GM19395 (cell line): ENCODE results near the gene METTL26.

Source experiments
- ATAC-seq: cut with Tn5 transposase; IDR thresholded peaks from one replicate; pipeline ENCODE4 v1.9.1; 2021; ENCODE audit warnings: mild to moderate bottlenecking, moderate library complexity; ENCODE audit not compliant: unreplicated experiment

METTL26 gene

DNA sequence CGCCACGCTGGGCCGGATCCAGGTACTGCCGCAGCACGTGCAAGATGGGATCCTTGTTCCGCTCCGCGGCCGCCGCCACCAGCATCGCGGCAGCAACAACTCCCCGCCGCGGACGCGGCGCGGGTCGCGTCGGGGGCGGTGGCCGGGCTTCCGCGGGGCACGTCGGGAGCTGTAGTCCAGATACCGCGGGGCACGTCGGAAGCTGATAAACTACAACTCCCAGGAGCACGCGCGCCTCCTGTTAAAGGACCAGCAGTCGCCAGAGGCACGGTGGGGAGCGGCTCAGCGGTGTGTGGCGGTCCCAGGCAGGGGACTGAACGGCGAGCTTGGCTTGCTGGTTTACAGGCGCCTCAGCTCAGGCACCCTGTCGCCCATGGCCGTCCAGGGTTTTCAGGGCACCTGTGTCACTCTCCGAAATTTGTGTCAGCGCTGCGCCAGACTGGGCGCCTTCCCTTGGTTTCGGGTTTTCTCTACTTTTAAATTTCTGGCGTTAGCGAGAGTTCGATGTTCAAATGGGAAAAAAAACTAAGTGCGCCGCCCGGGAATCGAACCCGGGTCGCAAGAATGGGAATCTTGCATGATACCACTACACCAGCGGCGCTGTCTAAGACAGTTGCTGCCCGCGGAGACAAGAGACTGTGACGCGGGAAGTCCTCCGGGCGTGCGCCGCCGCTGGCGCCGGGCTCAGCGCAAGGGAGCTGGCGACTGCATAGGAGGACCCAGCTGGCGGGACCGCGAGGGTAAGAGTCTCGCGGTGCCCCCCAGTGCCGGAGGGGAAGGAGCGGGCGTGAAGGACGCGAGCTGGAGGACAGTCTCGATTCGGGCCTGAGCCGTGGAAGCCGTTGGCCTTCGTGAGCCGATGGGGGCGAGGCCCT is at the start of gene METTL26:
Gene METTL26 (minus strand): TSS at position 100 of the 875 bp plus-strand sequence. CDS start 15 bp downstream, at position 85.
- peak; percentile 73 for ATAC-seq

GRCh38 chr16:684961-685696 is 49.0 kb upstream of the METTL26 start:
- no peak for ATAC-seq

GRCh38 chr16:684071-684794 is 48.1 kb upstream of the METTL26 start, which contains the start of gene JMJD8:
TSS of gene JMJD8 (minus strand) at chr16:684334. CDS start at chr16:684319, 15 bp downstream.
- ATAC-seq = peak; percentile 71

DNA sequence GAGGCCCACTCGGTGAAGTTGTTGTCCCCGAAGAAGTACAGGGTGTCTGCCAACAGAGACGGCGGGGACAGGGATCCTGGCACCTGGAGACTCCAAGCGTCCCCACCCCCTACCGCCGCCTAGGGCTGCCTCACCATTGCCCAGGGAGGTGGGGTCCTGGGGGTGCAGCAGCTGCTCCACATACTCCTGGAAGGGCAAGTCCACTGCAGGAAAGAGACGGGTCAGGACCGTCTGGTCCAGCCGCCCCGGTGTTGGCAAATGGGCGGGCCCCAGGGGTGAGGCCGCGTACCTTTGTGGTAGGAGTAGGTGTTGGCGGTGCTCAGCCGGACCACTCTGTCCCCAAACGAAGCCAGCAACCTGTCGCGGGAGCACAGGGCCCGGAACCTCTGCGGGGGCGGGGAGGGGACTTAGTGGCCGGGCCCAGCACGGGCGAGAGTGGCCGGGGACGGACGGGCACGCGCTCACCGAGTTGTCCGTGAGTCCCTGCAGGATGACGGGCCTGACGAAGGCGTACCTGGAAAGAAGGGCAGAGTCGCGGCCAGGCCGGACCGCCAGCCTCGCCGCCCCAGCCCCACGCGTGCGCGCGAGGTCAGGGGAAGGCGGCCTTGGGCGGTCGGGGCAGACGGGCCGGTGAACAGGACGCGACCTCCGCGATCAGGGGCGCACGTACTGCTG is 47.4 kb upstream of the METTL26 start:
- no peak for ATAC-seq

DNA sequence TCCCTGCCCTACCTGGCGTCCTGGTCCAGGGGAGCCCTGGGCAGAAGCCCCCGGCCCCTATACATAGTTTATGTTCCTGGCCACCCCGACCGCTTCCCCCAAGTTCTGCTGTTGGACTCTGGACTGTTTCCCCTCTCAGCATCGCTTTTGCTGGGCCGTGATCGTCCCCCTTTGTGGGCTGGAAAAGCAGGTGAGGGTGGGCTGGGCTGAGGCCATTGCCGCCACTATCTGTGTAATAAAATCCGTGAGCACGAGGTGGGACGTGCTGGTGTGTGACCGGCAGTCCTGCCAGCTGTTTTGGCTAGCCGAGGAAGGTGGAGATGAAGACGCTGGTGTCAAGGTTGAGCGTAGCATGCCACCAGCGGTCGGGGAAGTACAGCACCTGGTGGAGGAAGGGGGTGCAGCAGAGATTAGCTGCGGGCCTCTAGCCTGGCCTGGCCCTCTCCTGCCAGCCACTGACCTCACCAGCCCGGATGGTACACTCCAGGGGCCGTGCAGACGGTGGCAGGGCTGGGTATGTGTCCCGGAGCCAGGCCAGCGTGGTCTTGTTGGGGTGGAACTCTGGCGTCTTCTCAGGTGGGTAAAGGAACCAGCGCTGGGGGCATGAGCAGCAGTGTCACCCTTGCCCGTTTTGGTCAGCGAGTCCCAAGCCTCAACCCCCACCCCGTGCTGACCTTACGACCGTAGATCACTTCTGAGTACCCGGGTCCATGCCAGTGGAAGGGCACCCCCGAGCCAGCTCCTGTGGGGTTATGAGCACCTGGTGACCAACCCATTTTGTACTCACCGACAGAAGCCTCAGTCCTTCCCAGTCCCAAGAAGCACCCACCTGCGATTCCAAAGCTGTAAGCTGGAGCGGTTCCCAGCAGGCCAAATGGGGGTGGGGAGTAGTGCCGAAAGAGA is 46.6 kb upstream of the METTL26 start:
- ATAC-seq = no peak

GRCh38 chr16:681746-682427 is 45.8 kb upstream of the METTL26 start:
- no peak for ATAC-seq

GRCh38 chr16:680967-681745 is 45.1 kb upstream of the METTL26 start:
- ATAC-seq = no peak

DNA sequence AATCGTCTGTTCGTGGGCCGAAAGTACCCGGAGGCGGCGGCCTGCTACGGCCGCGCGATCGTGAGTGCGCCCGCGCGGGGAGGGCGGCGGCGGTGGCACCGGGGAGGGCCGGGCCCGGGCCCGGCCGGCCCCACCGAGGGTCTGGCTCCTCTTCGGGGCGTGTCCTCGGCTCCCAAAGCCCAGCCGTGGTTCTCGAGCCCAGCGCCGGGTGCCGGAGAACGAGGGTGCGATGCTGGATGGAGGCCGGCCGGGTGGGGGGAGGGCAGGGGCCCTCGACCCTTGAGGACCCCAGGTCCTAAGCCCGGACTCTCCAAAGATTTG is 44.5 kb upstream of the METTL26 start:
- ATAC-seq = no peak

- peak; percentile 31 for ATAC-seq
Observed at GRCh38 chr16:679814-680624, 43.9 kb upstream of the METTL26 start, which contains the start of gene STUB1. TSS of gene STUB1 (plus strand) at chr16:680410. CDS start at chr16:680526, 116 bp downstream.

DNA sequence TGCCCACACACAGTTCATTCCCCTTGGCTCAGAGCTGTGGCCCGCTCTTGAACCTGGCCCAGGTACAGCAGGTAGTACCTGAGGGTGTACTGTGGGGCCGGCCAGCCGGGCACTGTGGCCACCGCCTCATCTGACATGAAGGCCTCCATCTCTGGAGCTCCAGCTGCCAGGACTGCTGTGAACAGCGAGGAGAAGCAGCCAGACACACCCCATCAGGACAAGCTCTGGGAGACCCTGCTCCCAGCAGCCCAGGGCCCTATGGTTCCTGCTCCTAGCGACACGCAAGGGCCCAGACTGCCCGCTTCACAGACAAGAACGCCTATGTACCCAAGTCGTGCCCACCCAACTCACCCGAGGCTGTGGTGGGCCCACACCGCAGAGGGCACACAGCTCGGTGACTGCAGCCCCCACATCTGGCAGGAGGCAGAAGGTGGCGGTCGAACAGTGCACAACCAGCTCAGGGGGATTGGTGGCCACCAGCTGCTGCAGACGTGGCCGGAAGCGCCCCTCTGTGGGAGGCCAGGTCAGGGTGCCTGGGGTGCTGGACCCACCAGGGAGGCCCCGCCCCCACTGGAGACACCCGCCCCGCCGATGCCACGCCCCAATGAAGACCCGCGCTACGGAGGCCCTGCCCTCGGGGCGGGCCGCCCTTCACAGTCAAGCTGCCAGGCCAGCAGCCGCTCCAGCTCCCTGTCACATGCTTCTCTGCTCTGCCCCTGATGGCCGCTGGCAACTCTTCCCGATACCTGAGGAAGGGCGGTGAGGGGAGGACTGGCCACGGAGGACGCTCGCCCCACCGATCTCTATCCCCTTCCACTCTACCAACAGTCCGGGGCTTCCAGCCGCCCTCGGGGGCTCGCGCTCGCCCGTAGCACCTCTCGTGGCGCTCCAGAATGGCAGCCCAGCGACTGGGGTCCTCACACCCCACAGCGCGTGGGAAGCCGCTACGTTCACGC is 43.0 kb upstream of the METTL26 start:
- ATAC-seq = no peak

DNA sequence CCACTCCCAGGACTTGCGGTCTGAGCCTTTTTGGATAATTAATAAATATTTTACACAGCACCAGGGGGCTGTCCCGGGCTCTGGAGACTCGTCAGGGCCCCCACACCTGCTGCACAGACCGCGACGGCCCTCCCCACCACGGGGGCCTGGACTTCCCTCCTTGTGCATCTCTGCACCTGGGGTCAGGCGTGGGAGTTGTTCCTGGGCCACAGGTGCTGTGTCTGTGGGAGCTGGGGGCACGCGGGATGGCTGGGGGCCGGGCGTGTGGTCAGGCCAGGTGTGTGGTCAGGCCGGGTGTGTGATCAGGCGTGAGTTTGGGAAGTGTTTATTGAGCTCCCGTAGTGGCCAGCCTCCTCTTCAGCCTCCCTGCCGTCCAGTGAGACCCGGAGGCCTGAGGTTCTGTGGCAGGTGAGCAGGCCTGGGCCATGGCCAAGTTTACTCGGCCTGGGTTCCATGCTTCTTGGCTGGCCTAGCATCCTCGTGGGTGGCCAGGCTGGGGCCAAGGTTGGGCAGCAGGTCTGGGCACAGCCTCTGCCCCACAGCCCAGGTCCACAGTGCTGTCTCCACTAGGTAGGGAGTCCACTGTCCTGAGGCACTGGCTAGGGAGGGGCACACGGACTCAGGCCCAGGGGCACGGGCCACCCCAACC is 42.2 kb upstream of the METTL26 start:
- ATAC-seq = no peak

DNA sequence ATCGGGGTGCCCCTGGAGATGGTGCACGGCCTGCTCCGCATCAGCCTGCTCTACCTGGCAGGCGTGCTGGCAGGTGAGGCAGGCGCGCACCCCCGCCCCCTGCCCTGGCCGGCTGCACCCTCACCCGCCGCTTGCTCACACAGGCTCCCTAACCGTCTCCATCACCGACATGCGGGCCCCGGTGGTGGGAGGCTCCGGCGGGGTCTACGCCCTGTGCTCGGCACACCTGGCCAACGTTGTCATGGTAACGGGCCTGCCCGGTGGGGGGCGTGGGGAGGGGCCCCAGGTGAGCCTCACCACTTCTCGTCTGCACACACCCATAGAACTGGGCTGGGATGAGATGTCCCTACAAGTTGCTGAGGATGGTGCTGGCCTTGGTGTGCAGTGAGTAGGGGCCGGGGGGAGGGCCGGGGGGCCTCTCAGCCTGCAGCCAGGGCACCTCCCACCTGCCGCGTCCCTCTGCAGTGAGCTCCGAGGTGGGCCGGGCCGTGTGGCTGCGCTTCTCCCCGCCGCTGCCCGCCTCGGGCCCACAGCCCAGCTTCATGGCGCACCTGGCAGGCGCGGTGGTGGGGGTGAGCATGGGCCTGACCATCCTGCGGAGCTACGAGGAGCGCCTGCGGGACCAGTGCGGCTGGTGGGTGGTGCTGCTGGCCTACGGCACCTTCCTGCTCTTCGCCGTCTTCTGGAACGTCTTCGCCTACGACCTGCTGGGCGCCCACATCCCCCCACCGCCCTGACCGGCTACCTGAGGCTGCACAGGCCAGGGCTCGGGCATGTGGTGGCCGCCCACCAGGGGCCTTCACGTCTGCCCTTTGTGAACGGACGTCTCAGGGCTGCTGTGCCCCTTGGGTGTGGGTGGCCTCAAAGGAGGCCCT is 41.4 kb upstream of the METTL26 start:
- ATAC-seq = no peak

GRCh38 chr16:676913-677312 is 40.8 kb upstream of the METTL26 start:
- no peak for ATAC-seq

DNA sequence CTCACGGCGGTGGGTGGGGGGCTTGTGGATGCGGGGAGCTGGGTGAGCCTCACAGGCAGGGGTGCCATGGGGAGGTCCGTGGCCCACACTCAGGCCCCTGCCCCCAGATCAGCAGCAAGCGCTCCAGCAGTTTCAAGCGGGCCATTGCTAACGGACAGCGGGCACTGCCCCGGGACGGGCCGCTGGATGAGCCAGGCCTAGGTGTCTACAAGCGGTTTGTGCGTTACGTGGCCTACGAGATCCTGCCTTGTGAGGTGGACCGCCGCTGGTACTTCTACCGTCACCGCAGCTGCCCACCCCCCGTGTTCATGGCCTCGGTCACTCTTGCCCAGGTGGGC is 40.4 kb upstream of the METTL26 start:
- no peak for ATAC-seq
